HCEC 1CT (cell line): ENCODE data around the gene PKNOX2.
A peak's percentile ranks its signal among the peaks of the same experiment; 100 is the strongest.
"Not testable (repeated sequence)": the region's sequence is repeated elsewhere in the genome, so short reads cannot be mapped to it uniquely, and the experiment has no call there.

ENCODE experiments used
- DNase-seq: peaks from one replicate; pipeline ENCODE4 v3.0.0-alpha.2; 2017

Gene PKNOX2

GRCh38 chr11:125211191-125211947, 46.8 kb downstream of the PKNOX2 start:
- DNase-seq, result no peak

GRCh38 chr11:125211948-125212340, 47.4 kb downstream of the PKNOX2 start:
- DNase-seq, result no peak

GRCh38 chr11:125214601-125215565, 50.3 kb downstream of the PKNOX2 start:
- no peak for DNase-seq

DNA sequence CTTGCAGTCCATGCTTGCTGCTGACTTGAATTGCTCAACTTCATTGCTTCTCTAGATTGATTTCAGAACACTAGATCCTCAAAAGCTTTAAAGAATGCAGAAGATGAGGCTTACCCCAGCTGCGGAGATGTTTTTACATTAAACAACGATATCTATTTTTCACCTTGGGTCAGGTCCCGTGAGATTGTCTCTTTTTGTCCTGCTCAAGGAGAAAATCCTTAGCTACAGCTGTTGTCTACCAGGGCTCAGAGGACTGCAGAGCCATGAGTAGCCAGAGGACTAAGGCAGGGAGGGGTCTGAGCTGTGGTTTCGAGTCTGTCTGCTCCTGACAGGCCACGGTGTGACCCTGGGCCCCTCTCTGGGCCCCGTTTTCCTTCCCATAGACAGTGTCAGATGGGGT, 51.4 kb downstream of the PKNOX2 start:
- DNase-seq, result no peak

- DNase-seq, result no peak
Observed at GRCh38 chr11:125218336-125218735, 53.8 kb downstream of the PKNOX2 start.

GRCh38 chr11:125221461-125221860, 56.9 kb downstream of the PKNOX2 start:
- DNase-seq, result no peak

- no peak for DNase-seq
Observed at GRCh38 chr11:125222494-125222893, 57.9 kb downstream of the PKNOX2 start.

GRCh38 chr11:125223161-125223560, 58.6 kb downstream of the PKNOX2 start:
- DNase-seq, result not testable (repeated sequence)

- DNase-seq, result no peak
Observed at GRCh38 chr11:125223901-125224361, 59.4 kb downstream of the PKNOX2 start.

DNA sequence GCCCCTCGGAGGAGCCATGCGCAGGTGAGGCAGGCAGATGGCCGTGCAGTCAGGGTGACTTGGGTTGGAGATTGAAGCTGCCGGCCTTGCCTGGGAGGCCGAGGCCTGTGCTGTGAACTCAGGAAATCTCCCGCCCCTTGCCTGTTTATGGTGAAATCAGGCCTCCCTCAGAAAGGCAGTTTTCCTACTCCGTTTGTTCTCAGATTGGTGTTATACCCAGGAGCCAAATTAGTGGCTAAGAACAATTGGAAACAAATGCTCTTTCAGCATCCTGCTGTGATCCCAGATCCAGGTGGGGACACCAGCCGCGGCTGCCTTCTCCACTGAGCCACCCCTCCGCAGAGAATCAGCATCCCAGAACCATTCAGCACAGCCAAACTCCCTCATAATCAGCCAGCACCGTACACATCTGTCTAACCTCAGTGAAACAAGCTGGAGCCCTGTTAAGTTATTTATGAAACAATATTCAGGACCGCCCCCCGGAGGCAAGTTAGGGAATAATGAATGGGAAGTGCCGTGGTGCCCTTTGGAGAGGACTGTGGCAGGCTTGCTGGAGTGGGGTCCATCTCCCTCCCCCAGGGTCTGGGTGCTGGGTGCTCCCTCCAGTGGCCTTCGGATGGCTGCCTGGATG, 60.0 kb downstream of the PKNOX2 start:
- peak; percentile 25 for DNase-seq

GRCh38 chr11:125225401-125225800, 60.9 kb downstream of the PKNOX2 start:
- no peak for DNase-seq

DNA sequence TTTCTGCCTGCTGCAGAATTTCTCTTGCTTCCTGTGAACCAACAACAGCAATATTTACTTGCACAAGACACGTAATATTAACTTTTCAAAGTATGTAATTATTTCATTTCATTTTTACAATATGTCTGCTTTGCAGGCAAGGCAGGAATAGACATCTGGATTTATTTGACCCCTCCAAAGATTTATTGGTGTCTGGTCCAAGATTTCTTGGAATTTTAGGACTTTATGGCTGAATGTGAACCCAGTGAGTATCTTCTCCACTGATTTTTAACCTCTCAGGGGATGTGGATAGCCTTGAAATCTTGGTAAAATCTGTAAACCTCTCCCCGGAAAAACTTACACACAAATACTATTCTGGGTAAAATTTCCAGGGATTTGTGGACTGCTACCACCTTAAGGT, 61.5 kb downstream of the PKNOX2 start:
- no peak for DNase-seq

- no peak for DNase-seq
Observed at GRCh38 chr11:125226706-125227105, 62.2 kb downstream of the PKNOX2 start.

GRCh38 chr11:125227151-125227550, 62.6 kb downstream of the PKNOX2 start:
- DNase-seq, result no peak

GRCh38 chr11:125228445-125228844, 63.9 kb downstream of the PKNOX2 start:
- DNase-seq, result no peak

GRCh38 chr11:125228993-125229392, 64.4 kb downstream of the PKNOX2 start:
- no peak for DNase-seq

- no peak for DNase-seq
Observed at GRCh38 chr11:125229916-125230315, 65.4 kb downstream of the PKNOX2 start.

DNA sequence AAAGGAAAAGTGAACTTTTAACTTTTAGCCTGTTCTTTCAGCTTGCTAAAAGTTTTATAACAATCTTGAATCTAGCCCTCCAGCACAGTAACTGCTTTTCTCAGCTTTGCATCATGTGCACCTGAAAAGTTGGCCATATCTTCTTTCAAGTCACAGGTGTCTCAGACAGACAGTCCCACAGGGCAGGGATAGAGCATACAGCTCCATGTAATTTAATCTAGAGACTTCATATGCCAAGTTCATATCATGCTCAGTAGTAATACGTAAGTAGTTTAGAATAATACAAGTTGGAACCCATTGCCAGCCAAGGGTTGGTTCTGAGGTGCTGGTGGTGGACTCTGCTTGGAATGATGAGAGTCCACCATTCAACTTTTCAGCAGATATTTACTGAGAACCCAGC, 68.6 kb downstream of the PKNOX2 start:
- no peak for DNase-seq

DNA sequence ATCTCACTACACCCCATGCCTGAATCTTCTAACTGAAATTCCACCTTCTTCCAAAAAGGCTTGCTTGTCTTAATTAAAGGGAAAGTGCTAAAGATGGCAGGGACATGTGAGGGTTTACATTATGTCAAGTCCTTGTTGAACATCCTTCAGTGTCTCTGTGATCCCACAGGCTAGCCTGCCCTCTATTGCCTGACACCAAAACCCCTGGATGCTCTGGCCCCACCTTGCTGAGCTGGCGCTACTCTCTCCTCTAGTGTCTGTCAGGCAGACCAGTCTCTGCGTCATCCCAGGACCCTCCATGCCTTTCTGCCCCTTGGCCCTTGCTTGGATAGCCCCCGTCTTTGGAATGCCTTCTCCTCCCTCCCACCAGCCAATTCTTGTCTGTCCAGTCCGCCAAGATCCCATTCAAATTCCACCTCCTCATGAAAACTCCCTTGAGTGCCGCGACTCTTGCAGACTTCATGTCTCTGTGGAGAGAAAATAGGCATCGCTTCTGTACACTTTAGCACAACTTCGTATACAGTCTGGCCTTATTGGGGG, 69.3 kb downstream of the PKNOX2 start:
- no peak for DNase-seq

- no peak for DNase-seq
Observed at GRCh38 chr11:125235071-125235471, 70.5 kb downstream of the PKNOX2 start.

GRCh38 chr11:125236072-125236825, 71.7 kb downstream of the PKNOX2 start:
- no peak for DNase-seq
